ENCODE results near the gene CMKLR1. TPM values are rescaled to one million over a fixed set of nuclear protein-coding genes. Genes with fewer than 3 reads are reported as not detected.

The CMKLR1 gene
- total and polyA plus RNA-seq, 7 donors = 0.94 to 7.0 (median 4.4) TPM

DNA sequence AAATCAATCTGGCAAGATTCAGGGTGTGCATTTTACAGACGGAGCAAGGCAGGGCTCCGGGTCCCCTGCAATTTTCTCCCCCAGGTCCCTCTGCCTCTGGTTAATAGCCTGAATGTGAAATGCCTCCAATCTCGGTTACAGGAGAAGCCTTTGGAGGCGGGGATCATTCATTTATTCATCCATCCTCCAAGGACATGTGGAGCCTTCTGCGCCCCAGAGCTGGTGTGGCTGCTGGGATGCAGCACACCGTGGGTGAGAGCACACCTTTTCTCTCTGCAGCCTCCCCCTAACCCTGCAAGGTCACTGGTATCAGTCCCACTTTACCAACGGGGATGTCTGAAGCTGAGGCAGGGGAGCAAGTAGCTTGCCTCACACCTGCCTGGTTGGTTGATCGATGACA is 35.4 kb downstream of the CMKLR1 start:
- intact Hi-C loops (cut with DNase I) = no loop called here
- Histone ChIP-seq H3K4me3 (no peak overlapping the region), H3K27ac (peak overlapping the region; percentile 32), H3K9me3 (no peaks in the 10 kb centered on the region), H3K4me1 (peaks cover 2% of the 10 kb centered on the region), H3K36me3 (ENCODE audit: insufficient read depth in 1 of 2, low read depth in 1 of 2) (no peaks in the 10 kb centered on the region), H3K27me3 (ENCODE audit: insufficient read depth in 3 of 3, low read length in 2 of 3) (no peaks in the 10 kb centered on the region)
- TF ChIP-seq, protein P1, sequence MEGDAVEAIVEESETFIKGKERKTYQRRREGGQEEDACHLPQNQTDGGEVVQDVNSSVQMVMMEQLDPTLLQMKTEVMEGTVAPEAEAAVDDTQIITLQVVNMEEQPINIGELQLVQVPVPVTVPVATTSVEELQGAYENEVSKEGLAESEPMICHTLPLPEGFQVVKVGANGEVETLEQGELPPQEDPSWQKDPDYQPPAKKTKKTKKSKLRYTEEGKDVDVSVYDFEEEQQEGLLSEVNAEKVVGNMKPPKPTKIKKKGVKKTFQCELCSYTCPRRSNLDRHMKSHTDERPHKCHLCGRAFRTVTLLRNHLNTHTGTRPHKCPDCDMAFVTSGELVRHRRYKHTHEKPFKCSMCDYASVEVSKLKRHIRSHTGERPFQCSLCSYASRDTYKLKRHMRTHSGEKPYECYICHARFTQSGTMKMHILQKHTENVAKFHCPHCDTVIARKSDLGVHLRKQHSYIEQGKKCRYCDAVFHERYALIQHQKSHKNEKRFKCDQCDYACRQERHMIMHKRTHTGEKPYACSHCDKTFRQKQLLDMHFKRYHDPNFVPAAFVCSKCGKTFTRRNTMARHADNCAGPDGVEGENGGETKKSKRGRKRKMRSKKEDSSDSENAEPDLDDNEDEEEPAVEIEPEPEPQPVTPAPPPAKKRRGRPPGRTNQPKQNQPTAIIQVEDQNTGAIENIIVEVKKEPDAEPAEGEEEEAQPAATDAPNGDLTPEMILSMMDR (IDR thresholded peaks at IDR 0.05) = no peak
- 73 to 80% (median 75%) methylated on average over 8 of the region's 8 CpGs for WGBS, 3 donors
- ATAC-seq (no peak), DNase-seq (no peak)

DNA sequence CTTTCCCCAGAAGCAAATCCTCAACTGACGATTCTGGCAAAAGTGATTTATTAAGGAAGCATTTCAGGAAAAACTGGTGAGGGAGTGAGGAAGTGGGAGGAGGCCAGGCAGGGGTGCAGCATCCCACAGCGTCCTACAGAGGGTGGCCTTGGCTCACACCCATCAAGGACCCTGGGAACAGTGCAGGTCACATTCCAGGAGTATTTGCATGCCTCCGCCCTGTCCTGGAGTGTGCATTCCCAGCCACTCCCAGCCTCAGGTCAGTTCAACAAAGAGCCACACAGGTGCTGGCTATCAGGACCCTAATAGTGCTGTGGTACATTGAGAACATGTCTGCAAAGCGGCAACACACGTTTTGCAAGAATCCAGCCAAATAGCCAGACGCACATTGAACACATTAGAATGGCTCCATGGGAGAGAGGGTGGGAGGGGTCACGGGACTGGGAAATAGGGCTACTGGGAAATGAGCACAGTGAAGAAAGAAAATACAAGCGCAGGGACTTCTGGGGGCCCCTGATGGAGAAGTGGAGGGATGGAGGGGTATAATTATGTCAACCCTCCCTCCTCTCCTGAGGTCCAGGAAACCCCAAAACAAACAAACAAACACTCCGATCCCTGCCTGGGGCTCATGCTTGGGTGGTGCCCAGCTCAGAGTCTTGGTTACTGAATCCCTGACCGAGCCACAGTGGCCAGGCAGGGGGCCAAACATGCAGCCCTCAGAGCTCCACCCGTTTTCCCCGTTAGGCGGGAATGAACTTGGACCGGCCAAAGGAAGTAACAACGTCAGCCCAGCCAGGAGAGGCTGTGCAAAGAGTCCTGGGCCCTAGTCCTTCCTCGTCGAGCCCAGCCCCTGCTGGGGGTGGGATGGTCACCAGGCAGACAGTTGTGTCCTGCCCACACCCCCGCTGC is 36.5 kb downstream of the CMKLR1 start:
- H3K27ac ChIP-seq = peak overlapping the region; percentile 32
- H3K36me3 ChIP-seq (ENCODE audit: insufficient read depth in 1 of 2, low read depth in 1 of 2) = no peaks in the 10 kb centered on the region
- H3K4me3 ChIP-seq = no peak overlapping the region
- ATAC-seq (peak; percentile 44 to 71 (median 56)), DNase-seq (peak; percentile 84 to 90)
- H3K4me1 ChIP-seq = peaks cover 2% of the 10 kb centered on the region
- intact Hi-C loops (cut with DNase I) = no loop called here
- 21 to 27% (median 23%) methylated on average over 18 of the region's 18 CpGs for WGBS, 3 donors
- H3K27me3 ChIP-seq (ENCODE audit: insufficient read depth in 3 of 3, low read length in 2 of 3) = no peaks in the 10 kb centered on the region
- H3K9me3 ChIP-seq = no peaks in the 10 kb centered on the region
- TF ChIP-seq, protein P1 (IDR thresholded peaks at IDR 0.05) = no peak

DNA sequence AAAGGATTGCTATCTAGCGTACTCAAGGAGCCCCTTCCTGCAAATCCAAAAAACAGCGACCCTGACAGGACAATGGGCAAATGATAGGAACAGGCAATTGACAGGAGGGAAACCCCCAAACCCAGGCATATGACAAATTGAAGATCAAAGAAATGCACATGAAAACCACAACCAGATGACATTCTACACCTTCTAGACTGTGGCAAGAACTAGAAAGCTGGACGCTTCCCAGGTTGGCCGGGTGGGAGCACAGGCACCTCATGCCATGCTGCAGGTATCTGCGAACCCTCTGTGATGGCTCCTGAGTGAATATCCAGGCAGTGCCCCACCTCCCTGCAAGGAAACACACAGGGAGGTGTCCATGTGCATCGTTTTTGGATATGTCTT is 37.1 kb downstream of the CMKLR1 start:
- no peaks in the 10 kb centered on the region for H3K36me3 ChIP-seq (ENCODE audit: insufficient read depth in 1 of 2, low read depth in 1 of 2)
- H3K27ac ChIP-seq = no peak overlapping the region
- TF ChIP-seq, protein P1 (IDR thresholded peaks at IDR 0.05) = no peak
- ATAC-seq (no peak), DNase-seq (no peak)
- H3K4me1 ChIP-seq = peaks cover 2% of the 10 kb centered on the region
- no peak overlapping the region for H3K4me3 ChIP-seq
- intact Hi-C loops (cut with DNase I) = no loop called here
- H3K9me3 ChIP-seq = no peaks in the 10 kb centered on the region
- WGBS, 3 donors = 72 to 83% (median 80%) methylated on average over 6 of the region's 6 CpGs
- H3K27me3 ChIP-seq (ENCODE audit: insufficient read depth in 3 of 3, low read length in 2 of 3) = no peaks in the 10 kb centered on the region

DNA sequence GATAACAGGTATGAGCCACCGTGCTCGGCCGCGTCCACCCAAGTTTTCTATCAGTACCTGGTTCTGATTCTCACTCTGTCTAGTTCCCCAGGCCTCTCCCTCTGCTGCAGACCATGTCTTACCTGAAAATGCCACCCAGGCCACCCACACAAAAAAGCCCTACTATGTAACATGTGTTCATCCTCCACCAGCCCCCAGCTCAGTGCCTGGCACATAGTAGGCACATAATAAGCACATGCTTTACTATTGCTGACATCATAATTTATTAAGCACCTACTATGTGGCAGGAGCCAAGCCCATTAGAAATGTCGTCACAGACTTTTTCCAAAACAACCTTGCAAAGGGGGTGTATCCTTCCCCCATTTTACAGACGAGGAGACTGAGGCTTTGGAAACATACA is 37.8 kb downstream of the CMKLR1 start:
- ATAC-seq (no peak), DNase-seq (no peak)
- Histone ChIP-seq H3K4me3 (no peak overlapping the region), H3K4me1 (no peaks in the 10 kb centered on the region), H3K27me3 (ENCODE audit: insufficient read depth in 3 of 3, low read length in 2 of 3) (no peaks in the 10 kb centered on the region), H3K9me3 (no peaks in the 10 kb centered on the region), H3K36me3 (ENCODE audit: insufficient read depth in 1 of 2, low read depth in 1 of 2) (no peaks in the 10 kb centered on the region), H3K27ac (no peak overlapping the region)
- TF ChIP-seq, protein P1 (IDR thresholded peaks at IDR 0.05) = no peak
- WGBS, 3 donors = 91 to 96% (median 91%) methylated on average over 6 of the region's 6 CpGs
- intact Hi-C loops (cut with DNase I) = no loop called here
